Measurements from ENCODE around the gene SOHLH1. TPM values are rescaled to one million over a fixed set of nuclear protein-coding genes. Genes with fewer than 3 reads are reported as not detected.

SOHLH1 gene
- total and polyA plus RNA-seq, 8 donors: not detected

GRCh38 chr9:135728436-135729110 lies 29.3 kb upstream of the SOHLH1 start:
- TF ChIP-seq EP300 (IDR thresholded peaks at IDR 0.05) (no peak), CTCF (IDR thresholded peaks at IDR 0.05) (no peak), POLR2A (IDR thresholded peaks at IDR 0.05) (no peak), POLR2AphosphoS5 (IDR thresholded peaks at IDR 0.05) (no peak)
- peaks cover 0 to 16% (median 14%) of the 10 kb centered on the region in 4 donors for H3K9me3 ChIP-seq
- intact Hi-C loops (cut with DNase I; ENCODE audit: low total_unique reads): no loop called here
- H3K27me3 ChIP-seq: peaks cover 0 to 60% (median 13%) of the 10 kb centered on the region in 3 donors
- no peaks in the 10 kb centered on the region for H3K4me1 ChIP-seq
- no peak for DNase-seq
- WGBS, 5 donors: 55 to 66% (median 62%) methylated on average over 13 to 18 of the region's 18 CpGs
- H3K36me3 ChIP-seq: no peaks in the 10 kb centered on the region
- no peak overlapping the region for H3K27ac ChIP-seq
- no peak overlapping the region for H3K4me3 ChIP-seq

- intact Hi-C loops (cut with DNase I; ENCODE audit: low total_unique reads): no loop called here
- H3K36me3 ChIP-seq: no peaks in the 10 kb centered on the region
- TF ChIP-seq POLR2A (IDR thresholded peaks at IDR 0.05) (no peak), POLR2AphosphoS5 (IDR thresholded peaks at IDR 0.05) (no peak)
- peaks cover 0 to 14% (median 13%) of the 10 kb centered on the region in 4 donors for H3K9me3 ChIP-seq
- no peak overlapping the region for H3K4me3 ChIP-seq
- H3K27ac ChIP-seq: no peak overlapping the region
- H3K27me3 ChIP-seq: peaks cover 0 to 71% (median 13%) of the 10 kb centered on the region in 3 donors
- WGBS, 5 donors: 36 to 51% (median 48%) methylated on average over 9 to 11 of the region's 11 CpGs
- H3K4me1 ChIP-seq: no peaks in the 10 kb centered on the region
- DNase-seq: no peak
Measured at GRCh38 chr9:135727257-135727875, 28.1 kb upstream of the SOHLH1 start.

GRCh38 chr9:135726138-135726853 lies 27.0 kb upstream of the SOHLH1 start:
- TF ChIP-seq POLR2A (IDR thresholded peaks at IDR 0.05) (no peak), EP300 (IDR thresholded peaks at IDR 0.05) (no peak), CTCF (IDR thresholded peaks at IDR 0.05) (no peak), POLR2AphosphoS5 (IDR thresholded peaks at IDR 0.05) (no peak)
- DNase-seq: no peak
- Histone ChIP-seq H3K36me3 (no peaks in the 10 kb centered on the region), H3K4me3 (no peak overlapping the region), H3K9me3 (peaks cover 0 to 5% (median 4%) of the 10 kb centered on the region in 4 donors), H3K4me1 (no peaks in the 10 kb centered on the region), H3K27me3 (peaks cover 0 to 81% (median 13%) of the 10 kb centered on the region in 3 donors), H3K27ac (no peak overlapping the region)
- intact Hi-C loops (cut with DNase I; ENCODE audit: low total_unique reads): no loop called here
- WGBS, 5 donors: 60 to 79% (median 71%) methylated on average over 9 to 16 of the region's 16 CpGs

- H3K4me1 ChIP-seq: no peaks in the 10 kb centered on the region
- H3K27me3 ChIP-seq: peaks cover 0 to 97% (median 13%) of the 10 kb centered on the region in 3 donors
- no peak for TF ChIP-seq POLR2A (IDR thresholded peaks at IDR 0.05)
- TF ChIP-seq EP300 (IDR thresholded peaks at IDR 0.05): no peak
- TF ChIP-seq CTCF (IDR thresholded peaks at IDR 0.05): no peak
- no peaks in the 10 kb centered on the region for H3K36me3 ChIP-seq
- H3K4me3 ChIP-seq: no peak overlapping the region
- no peak for DNase-seq
- no peaks in the 10 kb centered on the region for H3K9me3 ChIP-seq
- intact Hi-C loops (cut with DNase I; ENCODE audit: low total_unique reads): no loop called here
- WGBS, 5 donors: 63 to 69% (median 67%) methylated on average over 16 of the region's 16 CpGs
- H3K27ac ChIP-seq: no peak overlapping the region
Measured at GRCh38 chr9:135724186-135724787, 25.0 kb upstream of the SOHLH1 start.
